RPMI8226 (cell line): Measurements from ENCODE around the gene VPS11.

Experiments used
- DNase-seq: peaks from one replicate; pipeline ENCODE4 v3.0.0-alpha.2; 2015

VPS11 gene

DNA sequence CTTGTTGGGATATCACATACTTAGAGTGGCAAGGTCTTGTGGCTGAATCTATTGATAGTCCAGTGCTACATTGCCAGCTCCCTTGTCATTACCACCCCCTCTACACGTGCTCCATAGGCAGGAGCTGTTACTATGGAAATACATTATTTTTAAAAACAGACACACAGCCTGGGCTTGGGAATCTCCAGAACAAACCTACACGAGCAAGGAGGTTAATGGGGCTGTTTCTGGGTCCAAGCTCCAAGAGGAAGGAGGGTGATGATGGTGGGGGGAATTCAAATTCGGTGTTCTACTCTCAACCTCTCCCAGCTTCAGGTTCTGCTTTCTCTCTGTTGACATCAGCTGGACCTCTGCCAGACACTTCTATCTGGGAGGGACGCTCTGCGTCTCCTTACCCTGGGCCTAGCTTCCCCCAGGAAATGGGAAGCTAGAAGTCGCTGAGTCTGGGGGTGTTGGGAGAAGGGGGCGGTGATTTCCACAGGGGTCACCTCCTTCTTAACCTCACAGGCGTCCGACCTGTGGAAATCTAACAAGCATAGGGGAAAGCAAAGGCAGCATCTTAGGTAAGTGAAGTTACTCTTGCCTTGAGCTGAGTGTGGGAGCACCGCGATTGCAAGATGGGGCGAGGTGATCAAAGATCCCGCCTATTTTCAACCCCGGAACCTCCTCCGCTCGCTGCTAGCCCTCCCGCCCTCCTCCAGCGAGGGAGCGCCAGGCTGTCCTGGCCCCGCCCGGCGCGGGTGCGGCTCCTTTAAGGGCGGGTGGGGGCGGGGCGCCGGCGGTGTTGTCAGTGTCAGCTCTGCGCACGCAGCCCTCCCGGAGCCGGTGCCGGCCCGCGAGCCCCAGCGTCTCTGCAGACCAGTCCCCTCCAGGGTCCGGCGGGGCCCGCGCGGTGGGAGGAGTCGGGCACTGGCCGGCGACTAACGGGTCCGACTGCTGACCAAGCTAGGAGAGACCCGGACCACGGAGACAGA, 39.2 kb downstream of the VPS11 start, which contains the start of gene C2CD2L:
Gene C2CD2L, plus strand, starts transcription at position 781 of the 974 bp plus-strand sequence. CDS start 398 bp downstream, outside the sequence.
- DNase-seq, result peak; percentile 92

DNA sequence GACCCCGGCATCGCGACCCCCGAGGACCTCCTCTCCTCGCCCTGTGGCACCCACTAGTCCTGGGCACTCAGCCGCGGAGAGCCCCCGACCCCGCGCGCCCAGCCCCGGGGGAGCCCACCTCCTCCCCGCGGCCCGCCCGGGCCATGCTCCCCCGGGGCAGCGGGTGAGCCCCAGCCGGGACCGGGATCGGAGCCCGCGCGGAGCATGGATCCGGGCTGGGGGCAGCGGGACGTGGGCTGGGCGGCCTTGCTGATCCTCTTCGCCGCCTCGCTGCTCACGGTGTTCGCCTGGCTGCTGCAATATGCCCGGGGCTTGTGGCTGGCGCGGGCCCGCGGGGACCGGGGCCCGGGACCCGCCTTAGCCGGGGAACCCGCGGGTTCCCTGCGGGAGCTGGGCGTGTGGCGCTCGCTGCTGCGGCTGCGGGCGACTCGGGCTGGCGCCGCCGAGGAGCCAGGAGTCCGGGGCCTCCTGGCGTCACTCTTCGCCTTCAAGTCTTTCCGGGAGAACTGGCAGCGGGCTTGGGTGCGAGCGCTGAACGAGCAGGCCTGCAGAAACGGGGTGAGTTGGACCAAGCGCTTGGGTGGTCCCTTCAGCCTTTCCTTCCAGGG, 40.0 kb downstream of the VPS11 start:
- no peak for DNase-seq

DNA sequence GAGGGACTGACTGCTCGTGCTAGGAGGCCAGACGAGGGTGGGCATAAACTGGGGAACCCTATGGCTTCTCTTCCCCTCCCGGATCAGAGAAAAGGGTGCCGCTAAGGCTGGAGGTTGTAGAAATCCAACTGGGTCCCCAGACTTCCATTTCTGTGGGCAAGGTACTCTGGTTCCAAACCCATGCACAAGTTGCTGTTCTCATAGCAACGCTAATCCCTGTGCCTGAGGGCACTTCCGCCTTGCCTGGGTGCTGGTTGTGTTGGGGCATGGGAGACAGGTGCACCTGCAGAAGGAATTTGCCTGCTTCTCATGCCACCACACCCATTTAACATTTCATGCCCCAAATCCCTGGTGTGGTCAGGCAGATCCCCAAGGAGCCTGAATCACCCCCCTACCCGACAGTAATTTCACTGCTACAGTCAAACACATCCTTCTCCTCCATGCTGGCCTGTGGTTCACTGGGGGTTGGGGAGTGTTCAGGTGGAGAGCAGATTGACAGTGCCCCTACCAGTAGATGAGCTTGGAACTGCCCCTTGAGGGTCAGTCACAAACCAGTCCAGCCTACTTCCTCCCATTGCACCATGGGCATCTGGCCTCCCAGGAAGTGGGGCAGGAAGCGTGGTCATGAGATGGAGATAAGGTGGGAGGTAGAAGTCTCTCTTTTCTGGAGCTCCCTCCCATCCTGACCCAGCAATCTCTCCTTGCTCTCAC, 40.7 kb downstream of the VPS11 start:
- peak; percentile 78 for DNase-seq

DNA sequence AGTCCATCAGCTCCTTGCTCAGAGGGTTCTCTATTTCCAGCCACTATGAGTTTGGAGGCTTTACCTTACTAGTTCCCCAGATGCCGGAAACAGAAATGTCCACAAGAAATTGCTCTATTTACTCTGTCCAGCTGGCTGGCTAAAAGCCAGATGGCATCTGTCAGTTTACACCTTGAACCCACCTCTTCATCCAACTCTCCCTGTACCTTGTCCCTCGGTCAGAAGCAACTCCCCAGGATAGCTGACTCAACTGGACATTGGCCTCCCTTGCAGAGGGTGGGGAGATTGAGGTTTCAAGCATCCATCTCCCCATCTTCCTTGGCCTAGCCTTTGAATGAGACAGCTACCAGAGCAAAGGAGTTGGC, 41.2 kb downstream of the VPS11 start:
- no peak for DNase-seq

DNA sequence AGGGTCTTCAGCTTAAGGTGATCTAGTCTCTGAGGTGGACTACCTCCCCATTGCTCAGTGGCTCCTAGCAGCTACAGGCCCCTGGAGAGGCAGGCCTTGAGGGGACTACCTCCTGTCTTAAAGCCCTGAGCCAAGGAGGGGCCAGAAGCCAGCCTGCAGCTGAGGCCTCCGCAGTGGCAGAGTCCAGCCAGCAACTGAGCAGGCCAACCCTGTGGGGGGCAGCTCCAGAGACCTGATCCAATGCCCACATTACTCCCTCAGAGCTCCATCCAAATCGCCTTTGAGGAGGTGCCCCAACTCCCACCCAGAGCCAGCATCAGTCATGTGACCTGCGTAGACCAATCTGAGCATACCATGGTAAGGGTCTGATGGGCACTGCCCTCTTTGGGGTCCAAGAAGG, 42.2 kb downstream of the VPS11 start:
- no peak for DNase-seq

DNA sequence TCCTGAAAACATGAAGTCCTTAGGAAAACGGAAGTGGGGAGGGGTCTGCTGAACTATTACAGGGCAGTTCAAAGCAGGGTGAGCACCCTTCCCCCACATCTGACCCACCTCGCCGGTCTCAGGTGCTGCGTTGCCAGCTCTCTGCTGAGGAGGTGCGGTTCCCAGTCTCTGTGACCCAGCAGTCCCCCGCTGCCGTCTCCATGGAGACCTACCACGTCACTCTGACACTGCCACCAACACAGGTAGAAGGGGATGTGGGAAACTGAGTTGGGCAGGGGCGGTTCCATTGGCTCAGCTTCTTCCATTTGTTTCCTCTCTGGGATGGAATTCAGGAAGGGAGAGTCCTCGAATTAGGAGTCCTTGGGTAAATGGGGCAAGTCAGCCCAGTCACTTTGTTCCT, 42.8 kb downstream of the VPS11 start:
- no peak for DNase-seq

DNA sequence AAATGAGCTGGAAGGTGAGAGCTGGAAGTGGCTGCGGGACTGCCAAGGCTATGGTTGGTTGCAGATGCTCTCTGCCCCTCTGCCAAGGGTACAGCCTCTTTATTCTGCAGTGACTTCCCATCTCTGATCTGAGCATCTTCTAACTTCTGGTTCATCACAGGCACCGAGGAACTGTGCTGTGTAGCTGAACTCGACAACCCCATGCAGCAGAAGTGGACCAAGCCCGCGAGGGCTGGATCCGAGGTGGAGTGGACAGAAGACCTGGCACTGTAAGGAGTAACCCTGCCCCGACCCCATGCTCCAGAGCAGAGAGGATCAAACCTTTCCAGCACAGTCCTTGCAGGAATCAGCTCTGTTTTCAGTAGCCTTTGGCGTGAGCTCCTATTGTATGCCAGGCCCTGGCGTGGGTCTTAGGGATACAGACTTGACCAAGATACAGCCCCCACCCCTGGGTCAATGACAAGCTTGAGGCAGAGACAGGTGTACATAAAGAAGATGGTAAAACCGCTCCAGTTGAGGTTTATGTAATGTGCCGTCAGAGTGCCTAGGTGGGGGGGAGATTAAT, 43.8 kb downstream of the VPS11 start:
- no peak for DNase-seq

DNA sequence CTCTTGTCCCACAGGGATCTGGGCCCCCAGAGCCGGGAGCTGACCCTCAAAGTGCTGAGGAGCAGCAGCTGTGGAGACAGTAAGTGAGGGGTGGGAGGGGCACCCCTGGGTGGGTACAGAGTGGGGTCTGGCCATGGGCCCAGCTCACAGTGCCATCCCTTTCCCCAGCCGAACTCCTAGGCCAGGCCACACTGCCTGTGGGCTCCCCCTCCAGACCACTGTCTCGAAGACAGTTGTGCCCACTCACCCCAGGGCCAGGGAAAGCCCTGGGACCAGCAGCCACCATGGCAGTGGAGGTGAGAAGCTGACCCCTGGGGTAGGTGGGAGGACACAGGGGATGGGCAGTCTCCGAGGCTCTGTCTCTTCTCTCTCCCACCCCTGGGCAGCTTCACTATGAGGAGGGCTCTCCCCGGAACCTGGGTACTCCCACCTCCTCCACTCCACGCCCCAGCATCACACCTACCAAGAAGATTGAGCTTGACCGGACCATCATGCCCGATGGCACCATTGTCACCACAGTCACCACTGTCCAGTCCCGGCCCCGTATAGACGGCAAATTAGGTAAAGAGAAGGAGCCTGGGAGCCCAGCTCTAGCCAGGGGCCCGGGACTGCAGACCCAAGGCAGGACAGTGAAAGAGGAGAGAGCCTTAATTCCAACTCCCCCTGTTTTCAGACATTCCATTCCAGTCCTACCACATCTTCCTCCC, 44.8 kb downstream of the VPS11 start:
- no peak for DNase-seq

DNA sequence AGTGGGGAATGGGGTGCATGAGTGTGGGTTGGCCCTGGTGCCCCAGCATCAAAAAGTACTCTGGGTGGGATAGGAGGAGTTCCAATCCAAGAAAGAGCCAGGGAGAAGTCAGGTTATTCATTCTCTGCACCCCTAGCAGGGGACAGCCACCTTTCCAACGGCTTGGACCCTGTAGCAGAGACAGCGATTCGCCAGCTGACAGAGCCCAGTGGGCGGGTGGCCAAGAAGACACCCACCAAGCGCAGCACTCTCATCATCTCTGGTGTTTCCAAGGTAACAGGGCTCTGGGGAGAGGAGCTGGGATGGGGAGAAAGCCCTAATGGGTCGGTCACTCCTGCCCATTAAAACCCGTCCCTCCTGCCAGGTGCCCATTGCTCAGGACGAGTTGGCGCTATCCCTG, 46.1 kb downstream of the VPS11 start:
- no peak for DNase-seq

DNA sequence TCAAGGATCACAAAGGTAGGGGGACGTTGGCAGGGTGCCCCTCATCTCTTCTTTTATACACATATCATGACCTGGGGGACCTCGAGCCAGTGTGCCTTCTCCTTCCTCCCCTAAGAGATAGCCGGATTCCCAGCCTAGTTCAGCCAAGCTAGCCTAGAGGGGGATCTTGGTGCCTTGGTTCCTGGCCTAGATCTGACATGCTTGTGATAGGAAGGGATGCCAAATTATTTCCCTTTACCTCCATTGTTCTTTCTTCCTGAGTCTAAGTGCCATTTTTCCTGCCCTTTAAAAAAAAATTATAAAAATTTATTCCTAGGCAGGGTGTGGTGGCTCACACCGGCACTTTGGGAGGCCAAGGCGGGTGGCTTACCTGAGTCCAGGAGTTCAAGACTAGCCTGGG, 46.7 kb downstream of the VPS11 start:
- no peak for DNase-seq

DNA sequence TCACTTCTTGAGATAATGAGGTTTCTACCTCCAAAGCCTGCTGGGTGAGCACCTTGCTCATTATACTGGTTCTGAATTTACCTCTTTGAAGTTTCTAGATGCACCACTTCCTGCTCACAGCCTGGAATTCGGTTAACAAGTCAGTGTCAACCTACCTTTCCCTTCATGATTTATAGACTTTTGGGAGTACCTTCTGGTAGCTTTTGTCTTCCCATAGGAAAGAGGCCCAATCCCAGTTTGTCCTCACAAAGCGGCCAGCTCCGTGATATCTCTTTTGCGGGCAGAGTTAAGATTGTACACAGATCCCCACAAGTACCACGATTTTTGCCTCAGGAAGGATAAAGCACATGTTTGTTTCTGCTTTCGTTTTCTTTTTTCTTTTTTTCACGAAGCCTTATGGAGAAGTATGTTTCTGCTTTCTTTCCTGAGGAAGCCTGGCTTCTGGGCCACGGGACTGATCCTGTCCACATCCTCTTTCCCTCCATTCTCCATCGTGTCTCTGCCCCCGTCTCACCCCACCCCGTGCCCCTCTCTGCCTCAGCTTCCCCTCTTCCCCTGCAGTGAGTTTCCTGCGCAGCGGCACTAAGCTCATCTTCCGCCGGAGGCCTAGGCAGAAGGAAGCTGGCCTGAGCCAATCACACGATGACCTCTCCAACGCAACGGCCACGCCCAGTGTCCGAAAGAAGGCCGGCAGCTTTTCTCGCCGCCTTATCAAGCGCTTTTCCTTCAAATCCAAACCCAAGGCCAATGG, 48.0 kb downstream of the VPS11 start:
- DNase-seq, result no peak

DNA sequence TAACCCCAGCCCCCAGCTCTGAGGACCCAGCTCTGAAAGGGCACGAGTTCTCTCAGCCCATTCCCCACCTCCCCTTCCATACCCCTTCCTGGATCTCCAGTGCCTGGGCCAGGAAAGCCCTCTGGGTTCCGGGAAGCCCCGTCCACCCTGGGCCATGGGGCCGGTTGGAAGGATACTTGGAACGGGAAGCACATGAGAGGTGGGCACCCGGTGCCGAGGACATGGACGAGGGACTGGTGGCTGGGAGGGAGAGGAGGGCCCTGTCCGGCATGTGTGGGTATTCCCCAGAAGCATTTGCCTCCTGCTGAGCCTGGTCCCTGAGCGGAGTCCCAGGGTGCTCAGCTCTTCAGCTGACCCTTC, 48.6 kb downstream of the VPS11 start:
- no peak for DNase-seq

DNA sequence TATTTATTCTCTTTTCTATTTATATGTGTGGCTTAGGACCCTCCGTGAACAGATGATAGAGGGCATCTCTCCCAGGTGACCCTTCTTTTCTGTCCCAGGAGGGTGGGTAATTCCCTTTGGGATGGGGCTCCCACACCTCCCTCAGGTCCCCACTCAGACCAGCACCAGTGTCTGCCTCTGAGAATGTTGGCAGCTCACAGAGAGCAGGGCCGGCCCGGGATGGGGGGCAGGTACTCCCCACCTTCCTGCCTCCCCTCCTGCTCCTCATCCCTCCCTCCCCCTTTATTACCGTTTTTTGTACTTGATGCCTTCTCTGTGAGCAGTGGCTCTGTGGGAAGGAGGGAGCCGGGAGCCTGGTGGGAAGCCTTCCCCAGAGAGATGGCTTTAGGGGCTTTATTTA, 49.0 kb downstream of the VPS11 start:
- no peak for DNase-seq

DNA sequence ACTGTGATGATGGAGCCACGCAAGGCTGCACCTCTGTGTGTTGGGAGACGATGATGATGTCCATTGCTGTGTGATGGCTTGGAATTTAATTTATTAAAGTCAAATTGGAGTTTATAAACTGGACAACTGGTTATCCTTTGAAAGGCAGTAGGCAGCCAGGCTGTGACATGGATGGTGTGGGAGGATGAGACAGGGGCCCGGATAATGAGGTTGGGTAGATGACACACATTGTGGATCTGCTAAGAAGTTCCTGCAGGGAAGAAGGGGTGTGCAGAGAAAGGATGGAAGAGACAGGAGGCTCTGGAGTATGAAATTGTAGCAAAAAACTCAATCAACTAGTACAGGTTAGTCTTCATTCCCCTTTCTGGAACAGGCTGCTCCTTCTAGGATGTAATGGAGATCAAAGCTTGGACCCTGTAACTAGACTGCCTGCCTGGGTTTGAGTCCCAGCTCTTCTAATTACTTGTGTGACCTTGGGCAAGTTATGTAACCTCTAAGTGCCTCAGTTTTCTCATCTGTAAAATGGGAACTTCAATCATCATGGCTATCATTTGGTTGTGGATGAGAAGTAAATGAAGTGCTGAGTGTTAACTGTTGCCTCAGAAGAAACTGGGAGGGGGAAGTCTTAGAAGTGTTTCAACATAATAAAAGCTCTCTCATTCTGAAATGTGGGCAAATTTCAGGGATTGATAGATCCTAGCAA, 49.5 kb downstream of the VPS11 start:
- no peak for DNase-seq

DNA sequence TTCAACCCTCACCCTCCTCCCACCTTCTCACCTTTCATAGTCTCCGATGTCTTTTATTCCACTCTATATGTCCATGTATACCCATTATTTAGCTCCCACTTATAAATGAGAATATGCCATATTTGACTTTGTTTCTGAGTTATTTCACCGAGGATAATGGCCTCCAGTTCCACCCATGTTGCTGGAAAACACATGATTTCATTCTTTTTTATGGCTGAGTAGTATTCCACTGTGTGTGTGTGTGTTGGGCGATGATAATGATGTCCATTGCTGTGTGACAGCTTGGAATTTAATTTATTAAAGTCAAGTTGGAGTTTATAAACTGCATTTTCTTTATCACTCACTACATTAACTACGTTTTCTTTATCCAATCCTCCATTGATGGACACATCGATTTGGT, 50.6 kb downstream of the VPS11 start:
- no peak for DNase-seq

DNA sequence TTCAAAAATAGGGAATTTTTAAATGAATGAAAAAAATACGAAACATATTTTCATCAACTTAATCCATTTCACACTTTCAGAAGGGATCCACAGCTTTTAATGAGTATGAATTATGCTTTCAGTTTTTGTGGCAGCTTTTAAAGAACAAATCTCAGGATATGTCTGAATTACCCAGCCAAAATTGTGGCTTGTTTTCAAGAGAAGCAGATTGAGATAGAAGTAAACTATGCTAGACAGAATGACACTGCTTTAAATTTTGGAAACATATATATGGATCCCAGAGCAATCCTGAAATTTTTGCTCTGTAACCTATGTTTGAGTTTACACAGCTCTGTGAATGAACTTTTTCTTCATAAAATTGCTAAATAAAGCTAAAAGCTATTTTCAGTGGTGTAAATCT, 51.3 kb downstream of the VPS11 start:
- DNase-seq, result no peak

DNA sequence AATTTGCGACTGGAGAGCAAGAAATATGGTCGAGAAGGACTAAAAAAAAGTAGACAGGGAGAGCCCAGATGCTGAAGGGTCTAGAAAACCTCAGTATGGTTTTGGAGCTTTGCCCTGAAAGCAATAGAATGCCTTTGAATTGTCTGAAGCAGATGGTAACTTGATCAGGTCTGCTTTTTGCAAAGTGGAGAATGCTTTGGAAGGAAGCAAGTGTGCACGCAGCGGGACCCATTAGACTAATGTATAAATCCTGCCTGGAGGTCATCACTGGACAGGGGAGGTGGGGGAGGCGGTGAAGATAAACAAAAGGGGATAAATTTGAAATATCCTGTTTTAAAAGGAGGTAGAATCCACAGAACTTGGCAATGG, 53.0 kb downstream of the VPS11 start:
- peak; percentile 21 for DNase-seq

DNA sequence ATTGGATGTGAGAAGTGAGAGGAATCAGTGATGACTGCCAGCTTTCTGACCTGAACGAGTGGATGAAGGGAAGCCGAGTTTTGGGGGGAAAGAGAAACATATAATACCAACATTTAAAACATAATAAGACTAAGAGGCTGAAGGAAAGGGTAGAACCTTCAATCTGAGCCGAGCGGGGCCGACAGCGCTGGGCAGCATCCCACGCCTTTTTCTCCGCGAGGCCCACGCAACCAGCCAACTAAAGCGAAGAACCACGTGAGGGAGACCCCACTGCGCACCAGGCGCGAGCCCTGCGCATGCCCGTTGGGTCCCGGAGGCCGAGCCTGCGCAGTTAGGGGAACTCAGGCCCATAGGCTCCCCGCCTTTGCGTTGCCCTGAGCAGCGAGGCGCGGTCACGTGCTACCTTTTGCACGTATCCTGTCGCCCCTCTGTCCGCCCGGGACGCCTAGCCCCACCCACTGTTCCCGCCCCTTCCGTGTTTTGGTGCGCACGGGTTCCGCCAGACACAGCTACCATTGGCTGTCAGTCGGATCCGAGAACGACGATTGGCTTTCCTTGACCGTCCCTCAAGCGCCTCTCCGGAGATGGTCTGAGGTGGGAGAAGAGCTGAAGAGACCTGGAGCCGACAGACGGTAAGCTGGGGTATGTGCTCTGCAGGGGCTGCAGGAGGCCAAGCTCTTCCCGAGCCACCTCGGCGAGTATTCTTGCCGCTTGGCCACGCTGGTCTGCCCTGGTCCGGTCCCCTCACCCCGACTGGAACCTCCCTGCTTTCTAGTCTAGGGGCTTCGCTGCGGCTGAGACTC, 53.6 kb downstream of the VPS11 start, which contains the start of gene HINFP:
Gene HINFP, plus strand, starts transcription at position 573 of the 803 bp plus-strand sequence. CDS start 5,365 bp downstream, outside the sequence.
- DNase-seq, result peak; percentile 97

DNA sequence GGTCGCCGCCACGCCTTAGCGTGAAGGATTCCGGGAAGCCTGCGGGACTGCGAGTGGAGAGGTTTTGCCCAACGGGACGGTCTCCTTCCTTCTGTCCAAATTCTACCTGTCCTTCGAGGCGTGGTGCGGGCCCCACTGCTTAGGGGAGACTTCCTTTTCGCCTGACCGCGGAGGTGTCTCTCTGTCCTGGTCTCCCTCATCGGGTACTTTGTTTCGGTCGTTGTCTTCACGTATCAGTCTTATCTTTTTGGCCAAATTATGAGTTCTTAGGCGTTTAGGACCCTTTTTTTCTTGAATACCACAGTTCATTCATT, 54.1 kb downstream of the VPS11 start:
- DNase-seq, result no peak

DNA sequence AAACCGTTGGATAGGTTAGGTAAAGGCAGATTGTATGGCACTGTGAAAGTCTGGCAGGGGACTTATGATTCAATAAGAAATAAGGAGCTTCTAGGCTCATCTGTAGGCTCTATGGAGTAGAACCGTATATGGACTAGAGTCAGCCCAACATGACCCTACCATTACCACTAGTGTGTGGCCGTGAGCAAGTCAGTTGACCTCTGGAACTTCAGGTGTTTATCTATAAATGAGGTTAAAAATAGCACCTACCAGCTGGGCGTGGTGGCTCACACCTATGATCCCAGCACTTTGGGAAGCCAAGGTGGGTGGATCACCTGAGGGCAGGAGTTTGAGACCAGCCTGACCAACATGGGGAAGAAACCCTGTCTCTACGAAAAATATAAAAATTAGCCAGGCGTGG, 58.2 kb downstream of the VPS11 start:
- no peak for DNase-seq
